Esophagus muscularis mucosa (tissue), 4 donors: ENCODE measurements around the gene GALNT18. TPM values are rescaled to one million over a fixed set of nuclear protein-coding genes. Genes with fewer than 3 reads are reported as not detected.

Experiments used
- DNase-seq: peaks from one replicate; pipeline ENCODE4 v3.0.0-alpha.2; 2017; ENCODE audit errors: extremely low spot score
- H3K27ac ChIP-seq, 4 donors: fragments of 200-600 bp; sonication (generic); replicated peaks in 1 of 4; 1 replicate in 3 of 4; 2 replicates in 1 of 4; pipeline ENCODE4 v1.5.1; 2016 to 2019; ENCODE audit warnings: mild to moderate bottlenecking in 1 of 4
- H3K27me3 ChIP-seq, 4 donors: fragments of 200-600 bp; sonication (generic); one replicate each; pipeline versions ENCODE4 v1.5.1 to v1.6.0; 2016 to 2019
- H3K36me3 ChIP-seq, 4 donors: fragments of 200-600 bp; sonication (generic); one replicate each; pipeline ENCODE4 v1.5.1; 2016 to 2019
- H3K4me1 ChIP-seq, 4 donors: fragments of 200-600 bp; sonication (generic); one replicate each; pipeline ENCODE4 v1.5.1; 2016 to 2019
- H3K4me3 ChIP-seq, 4 donors: fragments of 200-600 bp; sonication (generic); 1 replicate in 2 of 4; 2 replicates in 2 of 4; pipeline ENCODE4 v1.5.1; 2016 to 2019; ENCODE audit warnings: mild to moderate bottlenecking in 4 of 4, moderate library complexity in 1 of 4
- H3K9me3 ChIP-seq, 4 donors: fragments of 200-600 bp; sonication (generic); 1 replicate in 3 of 4; 2 replicates in 1 of 4; pipeline ENCODE4 v1.5.1; 2016 to 2019
- EP300 ChIP-seq: sonication (generic); formaldehyde crosslinking; IDR thresholded peaks from one replicate; pipeline ENCODE4 v1.6.1; 2017; ENCODE audit warnings: antibody characterized with exemption
- POLR2A ChIP-seq: fragments of 450-650 bp; IDR thresholded peaks from one replicate; pipeline ENCODE4 v1.6.1; 2017; ENCODE audit warnings: antibody characterized with exemption, moderate library complexity, mild to moderate bottlenecking, low read depth
- POLR2AphosphoS5 ChIP-seq, 2 donors: sonication (generic); formaldehyde crosslinking; IDR thresholded peaks; one replicate each; pipeline ENCODE4 v1.6.1; 2017; ENCODE audit warnings: antibody characterized with exemption in 2 of 2
- WGBS: methylation state at CpG from one replicate; pipeline ENCODE4 v1.1.5; 2018; 5-methylcytosine and 5-hydroxymethylcytosine counted together
- intact Hi-C: fragments of 100-400 bp; cut with DNase I; formaldehyde crosslinking; loops from one replicate; pipeline ENCODE4 v1.15.1; 2023
- total RNA-seq, 4 donors: library from RNA; depleted of rRNA; stranded (reverse); fragments of >200 nt; gene quantifications; one replicate each; pipeline versions ENCODE4 v1.1.0 to v1.2.1, GENCODE V29; 2016
- TF ChIP-seq, protein P1 (sequence below), 3 experiments: fragments of 200-600 bp in 2 of 3; fragments of 450-650 bp in 1 of 3; sonication (generic) in 2 of 3; IDR thresholded peaks; one replicate each; pipeline ENCODE4 v1.5.1; 2017 to 2019; ENCODE audit warnings: antibody characterized with exemption in 3 of 3, mild to moderate bottlenecking in 2 of 3, moderate library complexity in 1 of 3

The GALNT18 gene
- total RNA-seq, 4 donors from 2014 or later, result 29.1 to 67.0 (median 49.3) TPM

DNA sequence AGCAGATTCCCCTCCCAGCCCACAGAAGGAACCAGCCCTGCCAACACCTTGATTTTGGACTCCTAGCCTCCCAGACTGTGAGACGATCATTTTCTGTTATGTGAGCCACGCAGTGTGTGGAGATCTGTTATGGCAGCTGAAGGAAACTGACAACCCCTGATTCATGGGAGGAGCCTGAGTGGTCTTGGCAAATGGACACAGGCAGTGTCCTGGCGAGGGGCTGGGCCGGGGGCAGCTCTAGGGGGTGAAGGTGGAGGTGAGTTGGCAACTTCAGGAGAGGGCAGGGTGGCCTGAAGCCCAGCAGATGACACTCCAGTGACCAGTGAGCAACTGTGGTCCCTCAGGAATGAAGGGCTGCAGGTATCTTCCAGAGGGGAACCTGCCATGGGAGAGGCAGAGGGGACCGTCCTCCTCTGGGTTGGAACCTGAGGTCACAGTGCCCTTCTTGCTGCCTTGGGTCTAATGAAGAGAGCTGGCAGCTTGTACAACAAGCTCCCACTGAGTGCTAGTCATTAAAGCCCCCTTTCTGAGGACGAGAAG lies 351.5 kb downstream of the GALNT18 start:
- intact Hi-C loops, result no loop called here
- WGBS, result 92% methylated on average over 6 of the region's 6 CpGs
- Histone ChIP-seq H3K27me3 (no peaks in the 10 kb centered on the region), H3K4me1 (peaks cover 0 to 17% (median 9%) of the 10 kb centered on the region in 4 donors), H3K36me3 (peaks cover 5 to 29% (median 8%) of the 10 kb centered on the region in 4 donors), H3K9me3 (no peaks in the 10 kb centered on the region), H3K27ac (no peak overlapping the region), H3K4me3 (no peak overlapping the region)
- TF ChIP-seq, protein P1, sequence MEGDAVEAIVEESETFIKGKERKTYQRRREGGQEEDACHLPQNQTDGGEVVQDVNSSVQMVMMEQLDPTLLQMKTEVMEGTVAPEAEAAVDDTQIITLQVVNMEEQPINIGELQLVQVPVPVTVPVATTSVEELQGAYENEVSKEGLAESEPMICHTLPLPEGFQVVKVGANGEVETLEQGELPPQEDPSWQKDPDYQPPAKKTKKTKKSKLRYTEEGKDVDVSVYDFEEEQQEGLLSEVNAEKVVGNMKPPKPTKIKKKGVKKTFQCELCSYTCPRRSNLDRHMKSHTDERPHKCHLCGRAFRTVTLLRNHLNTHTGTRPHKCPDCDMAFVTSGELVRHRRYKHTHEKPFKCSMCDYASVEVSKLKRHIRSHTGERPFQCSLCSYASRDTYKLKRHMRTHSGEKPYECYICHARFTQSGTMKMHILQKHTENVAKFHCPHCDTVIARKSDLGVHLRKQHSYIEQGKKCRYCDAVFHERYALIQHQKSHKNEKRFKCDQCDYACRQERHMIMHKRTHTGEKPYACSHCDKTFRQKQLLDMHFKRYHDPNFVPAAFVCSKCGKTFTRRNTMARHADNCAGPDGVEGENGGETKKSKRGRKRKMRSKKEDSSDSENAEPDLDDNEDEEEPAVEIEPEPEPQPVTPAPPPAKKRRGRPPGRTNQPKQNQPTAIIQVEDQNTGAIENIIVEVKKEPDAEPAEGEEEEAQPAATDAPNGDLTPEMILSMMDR (IDR thresholded peaks at IDR 0.05), result no peak
- no peak for TF ChIP-seq POLR2A
- TF ChIP-seq EP300, result no peak
- no peak for TF ChIP-seq POLR2AphosphoS5 (IDR thresholded peaks at IDR 0.05)
- no peak for DNase-seq

DNA sequence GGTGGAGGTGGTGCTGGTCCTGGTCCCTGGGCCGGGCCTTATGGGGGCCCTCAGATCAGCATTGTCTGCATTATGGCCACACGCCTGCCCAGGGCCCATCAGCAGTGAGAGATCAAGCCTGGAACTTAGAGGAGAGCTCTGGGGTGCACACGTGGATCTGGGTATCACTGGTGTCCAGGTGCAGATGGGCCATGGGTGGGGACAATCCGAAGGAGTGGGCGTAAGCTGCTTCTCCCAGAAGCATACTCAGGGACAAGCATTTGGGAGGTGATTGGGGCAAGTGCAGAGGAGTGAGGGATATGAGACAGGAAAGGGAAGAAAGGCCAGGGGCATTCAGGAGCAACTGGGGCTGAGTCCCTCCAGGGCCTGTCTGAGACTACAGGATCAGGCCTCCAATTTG lies 353.1 kb downstream of the GALNT18 start:
- Histone ChIP-seq H3K4me3 (no peak overlapping the region), H3K36me3 (peaks cover 5 to 29% (median 8%) of the 10 kb centered on the region in 4 donors), H3K9me3 (no peaks in the 10 kb centered on the region), H3K27ac (no peak overlapping the region), H3K27me3 (no peaks in the 10 kb centered on the region), H3K4me1 (peaks cover 0 to 25% (median 14%) of the 10 kb centered on the region in 4 donors)
- 86% methylated on average over 5 of the region's 5 CpGs for WGBS
- no peak for DNase-seq
- TF ChIP-seq, protein P1 (IDR thresholded peaks at IDR 0.05), result no peak
- TF ChIP-seq POLR2AphosphoS5 (IDR thresholded peaks at IDR 0.05) (no peak), POLR2A (no peak), EP300 (no peak)
- intact Hi-C loops, result loop anchor here (5.0 to 10.0 kb wide), 2 partner anchors 231 to 334 kb away; no protein-coding TSS in a partner anchor

- Histone ChIP-seq H3K4me1 (peaks cover 6 to 30% (median 20%) of the 10 kb centered on the region in 4 donors), H3K9me3 (no peaks in the 10 kb centered on the region), H3K27me3 (no peaks in the 10 kb centered on the region), H3K27ac (no peak overlapping the region), H3K36me3 (peaks cover 5 to 29% (median 8%) of the 10 kb centered on the region in 4 donors), H3K4me3 (no peak overlapping the region)
- intact Hi-C loops, result loop anchor here (5.0 to 10.0 kb wide), 2 partner anchors 231 to 333 kb away; no protein-coding TSS in a partner anchor
- TF ChIP-seq, protein P1 (IDR thresholded peaks at IDR 0.05), result no peak
- TF ChIP-seq EP300 (no peak), POLR2A (no peak)
- no peak for DNase-seq
- 85% methylated on average over 1 of the region's 1 CpG for WGBS
These were observed 353.7 kb downstream of the GALNT18 start for GRCh38 chr11:11268119-11268518.

DNA sequence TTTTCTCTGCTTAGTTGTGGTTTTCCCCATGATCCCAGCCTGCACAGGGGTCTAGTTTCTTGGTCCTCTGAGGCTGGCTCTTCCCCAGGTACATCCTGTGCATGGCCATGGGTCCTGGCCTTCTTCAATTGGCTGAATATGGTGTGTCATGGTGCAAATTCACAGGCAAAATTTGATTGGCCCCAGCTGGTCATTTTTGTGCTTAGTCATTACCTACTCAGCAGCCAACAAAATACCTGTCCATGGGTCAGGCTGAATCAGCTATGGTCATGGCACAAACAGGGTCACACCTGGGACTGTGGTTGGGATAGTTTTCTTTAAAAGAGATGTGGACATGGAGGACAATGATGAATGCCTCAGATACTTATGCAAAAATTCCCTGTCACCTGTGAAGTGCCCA lies 354.5 kb downstream of the GALNT18 start:
- H3K4me1 ChIP-seq, result peaks cover 6 to 33% (median 22%) of the 10 kb centered on the region in 4 donors
- no peak for TF ChIP-seq POLR2A
- TF ChIP-seq, protein P1 (IDR thresholded peaks at IDR 0.05), result no peak
- no peak for TF ChIP-seq POLR2AphosphoS5 (IDR thresholded peaks at IDR 0.05)
- TF ChIP-seq EP300, result no peak
- H3K36me3 ChIP-seq, result peaks cover 5 to 29% (median 8%) of the 10 kb centered on the region in 4 donors
- no peak overlapping the region for H3K4me3 ChIP-seq
- intact Hi-C loops, result loop anchor here (5.0 to 10.0 kb wide), 2 partner anchors 230 to 333 kb away; no protein-coding TSS in a partner anchor
- no peaks in the 10 kb centered on the region for H3K27me3 ChIP-seq
- H3K27ac ChIP-seq, result no peak overlapping the region
- no peak for DNase-seq
- no peaks in the 10 kb centered on the region for H3K9me3 ChIP-seq
